GM21529 (cell line): Measurements from ENCODE around the gene PELI3.
A peak's percentile ranks its signal among the peaks of the same experiment; 100 is the strongest.

ENCODE experiments used
- ATAC-seq: cut with Tn5 transposase; IDR thresholded peaks from one replicate; pipeline ENCODE4 v1.9.1; 2021; ENCODE audit not compliant: unreplicated experiment

Gene PELI3

GRCh38 chr11:66497206-66497605 lies 30.5 kb downstream of the PELI3 start:
- no peak for ATAC-seq

- no peak for ATAC-seq
These were observed 31.8 kb downstream of the PELI3 start for GRCh38 chr11:66498506-66498905.

- no peak for ATAC-seq
These were observed 38.6 kb downstream of the PELI3 start for GRCh38 chr11:66505276-66505816.

- no peak for ATAC-seq
These were observed 42.4 kb downstream of the PELI3 start for GRCh38 chr11:66509131-66509561.

GRCh38 chr11:66510271-66510989 lies 43.7 kb downstream of the PELI3 start, which contains the start of gene BBS1:
TSS of gene BBS1 (plus strand) at chr11:66510635. CDS start at chr11:66510660, 25 bp downstream.
- ATAC-seq = peak; percentile 85

GRCh38 chr11:66510990-66511339 lies 44.3 kb downstream of the PELI3 start:
- no peak for ATAC-seq

- no peak for ATAC-seq
These were observed 56.9 kb downstream of the PELI3 start for GRCh38 chr11:66523611-66524010.

- ATAC-seq = no peak
These were observed 57.8 kb downstream of the PELI3 start for GRCh38 chr11:66524304-66525040.
